Measurements from ENCODE around the gene MTMR1.

The MTMR1 gene

GRCh38 chrX:150680974-150681373 is 12.2 kb upstream of the MTMR1 start:
- no peaks in the 10 kb centered on the region for H3K9me3 ChIP-seq (ENCODE audit: insufficient read depth, low read depth, low read length)

GRCh38 chrX:150683112-150683511 is 10.1 kb upstream of the MTMR1 start:
- no CpG with 5 or more reads among the region's 3 CpGs for WGBS
- H3K36me3 ChIP-seq (ENCODE audit: insufficient read depth, low read length), result no peaks in the 10 kb centered on the region
- no peaks in the 10 kb centered on the region for H3K27me3 ChIP-seq (ENCODE audit: insufficient read depth, low read length)
- H3K4me3 ChIP-seq (ENCODE audit: low read length), result no peak overlapping the region
- H3K9ac ChIP-seq (ENCODE audit: low read depth, low read length), result no peak overlapping the region
- H3K4me1 ChIP-seq (ENCODE audit: insufficient read depth, low read length), result peaks cover 4% of the 10 kb centered on the region; the same call in 1 of the 2 replicates
- no peaks in the 10 kb centered on the region for H3K9me3 ChIP-seq (ENCODE audit: insufficient read depth, low read depth, low read length)
- H3K27ac ChIP-seq (ENCODE audit: low read depth, low read length), result no peak overlapping the region

More at GRCh38 chrX:150680974-150681373, 12.2 kb upstream of the MTMR1 start:
- Histone ChIP-seq H3K4me3 (ENCODE audit: low read length) (no peak overlapping the region), H3K27me3 (ENCODE audit: insufficient read depth, low read length) (no peaks in the 10 kb centered on the region), H3K27ac (ENCODE audit: low read depth, low read length) (no peak overlapping the region), H3K9ac (ENCODE audit: low read depth, low read length) (no peak overlapping the region), H3K36me3 (ENCODE audit: insufficient read depth, low read length) (no peaks in the 10 kb centered on the region), H3K4me1 (ENCODE audit: insufficient read depth, low read length) (no peaks in the 10 kb centered on the region)
- 53% methylated on average over 3 of the region's 7 CpGs for WGBS

GRCh38 chrX:150683536-150684146 is 9.6 kb upstream of the MTMR1 start:
- H3K36me3 ChIP-seq (ENCODE audit: insufficient read depth, low read length), result no peaks in the 10 kb centered on the region
- no peaks in the 10 kb centered on the region for H3K9me3 ChIP-seq (ENCODE audit: insufficient read depth, low read depth, low read length)
- no peak overlapping the region for H3K27ac ChIP-seq (ENCODE audit: low read depth, low read length)
- H3K9ac ChIP-seq (ENCODE audit: low read depth, low read length), result no peak overlapping the region
- WGBS, result 59% methylated on average over 5 of the region's 7 CpGs
- peaks cover 8% of the 10 kb centered on the region; the same call in 1 of the 2 replicates for H3K4me1 ChIP-seq (ENCODE audit: insufficient read depth, low read length)
- no peaks in the 10 kb centered on the region for H3K27me3 ChIP-seq (ENCODE audit: insufficient read depth, low read length)
- H3K4me3 ChIP-seq (ENCODE audit: low read length), result no peak overlapping the region

- Histone ChIP-seq H3K9me3 (ENCODE audit: insufficient read depth, low read depth, low read length) (no peaks in the 10 kb centered on the region), H3K4me3 (ENCODE audit: low read length) (no peak overlapping the region), H3K4me1 (ENCODE audit: insufficient read depth, low read length) (peaks cover 16% of the 10 kb centered on the region; the same call in 1 of the 2 replicates), H3K9ac (ENCODE audit: low read depth, low read length) (peak overlapping the region; percentile 47; the same call in 1 of the 2 replicates), H3K27ac (ENCODE audit: low read depth, low read length) (peak overlapping the region; percentile 81), H3K36me3 (ENCODE audit: insufficient read depth, low read length) (no peaks in the 10 kb centered on the region), H3K27me3 (ENCODE audit: insufficient read depth, low read length) (no peaks in the 10 kb centered on the region)
- 50% methylated on average over 3 of the region's 5 CpGs for WGBS
Observed at GRCh38 chrX:150688911-150689451, 4.2 kb upstream of the MTMR1 start.

GRCh38 chrX:150690126-150690525 is 3.1 kb upstream of the MTMR1 start:
- Histone ChIP-seq H3K36me3 (ENCODE audit: insufficient read depth, low read length) (no peaks in the 10 kb centered on the region), H3K9ac (ENCODE audit: low read depth, low read length) (no peak overlapping the region), H3K4me1 (ENCODE audit: insufficient read depth, low read length) (peaks cover 22% of the 10 kb centered on the region; the same call in 1 of the 2 replicates), H3K27me3 (ENCODE audit: insufficient read depth, low read length) (no peaks in the 10 kb centered on the region), H3K4me3 (ENCODE audit: low read length) (no peak overlapping the region), H3K27ac (ENCODE audit: low read depth, low read length) (no peak overlapping the region), H3K9me3 (ENCODE audit: insufficient read depth, low read depth, low read length) (no peaks in the 10 kb centered on the region)

- no peaks in the 10 kb centered on the region for H3K9me3 ChIP-seq (ENCODE audit: insufficient read depth, low read depth, low read length)
- H3K9ac ChIP-seq (ENCODE audit: low read depth, low read length), result peak overlapping the region; percentile 10; the same call in 1 of the 2 replicates
- H3K4me1 ChIP-seq (ENCODE audit: insufficient read depth, low read length), result peaks cover 23% of the 10 kb centered on the region; the same call in 1 of the 2 replicates
- H3K27ac ChIP-seq (ENCODE audit: low read depth, low read length), result no peak overlapping the region
- 100% methylated on average over 1 of the region's 5 CpGs for WGBS
- H3K27me3 ChIP-seq (ENCODE audit: insufficient read depth, low read length), result no peaks in the 10 kb centered on the region
- H3K4me3 ChIP-seq (ENCODE audit: low read length), result peak overlapping the region; percentile 86
- no peaks in the 10 kb centered on the region for H3K36me3 ChIP-seq (ENCODE audit: insufficient read depth, low read length)
Observed at GRCh38 chrX:150692296-150692695, 900 bp upstream of the MTMR1 start.

GRCh38 chrX:150693725-150694574 is 754 bp downstream of the MTMR1 start:
- Histone ChIP-seq H3K4me3 (ENCODE audit: low read length) (peak overlapping the region; percentile 53), H3K27me3 (ENCODE audit: insufficient read depth, low read length) (no peaks in the 10 kb centered on the region), H3K9me3 (ENCODE audit: insufficient read depth, low read depth, low read length) (no peaks in the 10 kb centered on the region), H3K9ac (ENCODE audit: low read depth, low read length) (no peak overlapping the region; the same call in 1 of the 2 replicates), H3K4me1 (ENCODE audit: insufficient read depth, low read length) (peaks cover 12% of the 10 kb centered on the region; the same call in 1 of the 2 replicates), H3K36me3 (ENCODE audit: insufficient read depth, low read length) (no peaks in the 10 kb centered on the region), H3K27ac (ENCODE audit: low read depth, low read length) (no peak overlapping the region)
- WGBS, result 22% methylated on average over 34 of the region's 42 CpGs

- H3K36me3 ChIP-seq (ENCODE audit: insufficient read depth, low read length), result no peaks in the 10 kb centered on the region
- no peaks in the 10 kb centered on the region for H3K9me3 ChIP-seq (ENCODE audit: insufficient read depth, low read depth, low read length)
- WGBS, result 91% methylated on average over 8 of the region's 8 CpGs
- H3K27ac ChIP-seq (ENCODE audit: low read depth, low read length), result no peak overlapping the region
- H3K27me3 ChIP-seq (ENCODE audit: insufficient read depth, low read length), result no peaks in the 10 kb centered on the region
- H3K4me1 ChIP-seq (ENCODE audit: insufficient read depth, low read length), result peaks cover 10% of the 10 kb centered on the region; the same call in 1 of the 2 replicates
- H3K9ac ChIP-seq (ENCODE audit: low read depth, low read length), result no peak overlapping the region
- H3K4me3 ChIP-seq (ENCODE audit: low read length), result no peak overlapping the region
Observed at GRCh38 chrX:150694738-150695410, 1.7 kb downstream of the MTMR1 start.

- 100% methylated on average over 1 of the region's 1 CpG for WGBS
- Histone ChIP-seq H3K27ac (ENCODE audit: low read depth, low read length) (no peak overlapping the region), H3K4me1 (ENCODE audit: insufficient read depth, low read length) (peaks cover 10% of the 10 kb centered on the region; the same call in 1 of the 2 replicates)
Observed at GRCh38 chrX:150696331-150696730, 3.1 kb downstream of the MTMR1 start.

GRCh38 chrX:150696866-150697265 is 3.7 kb downstream of the MTMR1 start:
- H3K4me1 ChIP-seq (ENCODE audit: insufficient read depth, low read length), result peaks cover 10% of the 10 kb centered on the region; the same call in 1 of the 2 replicates
- 87% methylated on average over 2 of the region's 4 CpGs for WGBS
- H3K9ac ChIP-seq (ENCODE audit: low read depth, low read length), result no peak overlapping the region
- H3K36me3 ChIP-seq (ENCODE audit: insufficient read depth, low read length), result peaks cover 4% of the 10 kb centered on the region; the same call in 1 of the 2 replicates
- H3K27me3 ChIP-seq (ENCODE audit: insufficient read depth, low read length), result no peaks in the 10 kb centered on the region
- H3K27ac ChIP-seq (ENCODE audit: low read depth, low read length), result no peak overlapping the region
- H3K4me3 ChIP-seq (ENCODE audit: low read length), result no peak overlapping the region
- no peaks in the 10 kb centered on the region for H3K9me3 ChIP-seq (ENCODE audit: insufficient read depth, low read depth, low read length)

More at GRCh38 chrX:150696331-150696730, 3.1 kb downstream of the MTMR1 start:
- Histone ChIP-seq H3K9ac (ENCODE audit: low read depth, low read length) (no peak overlapping the region), H3K4me3 (ENCODE audit: low read length) (no peak overlapping the region), H3K27me3 (ENCODE audit: insufficient read depth, low read length) (no peaks in the 10 kb centered on the region), H3K36me3 (ENCODE audit: insufficient read depth, low read length) (peaks cover 4% of the 10 kb centered on the region; the same call in 1 of the 2 replicates), H3K9me3 (ENCODE audit: insufficient read depth, low read depth, low read length) (no peaks in the 10 kb centered on the region)
